ENCODE results near the gene BCDIN3D. TPM values are rescaled to one million over a fixed set of nuclear protein-coding genes. Genes with fewer than 3 reads are reported as not detected.

Gene BCDIN3D
- polyA plus RNA-seq, 1 donor, result 5.3 TPM

DNA sequence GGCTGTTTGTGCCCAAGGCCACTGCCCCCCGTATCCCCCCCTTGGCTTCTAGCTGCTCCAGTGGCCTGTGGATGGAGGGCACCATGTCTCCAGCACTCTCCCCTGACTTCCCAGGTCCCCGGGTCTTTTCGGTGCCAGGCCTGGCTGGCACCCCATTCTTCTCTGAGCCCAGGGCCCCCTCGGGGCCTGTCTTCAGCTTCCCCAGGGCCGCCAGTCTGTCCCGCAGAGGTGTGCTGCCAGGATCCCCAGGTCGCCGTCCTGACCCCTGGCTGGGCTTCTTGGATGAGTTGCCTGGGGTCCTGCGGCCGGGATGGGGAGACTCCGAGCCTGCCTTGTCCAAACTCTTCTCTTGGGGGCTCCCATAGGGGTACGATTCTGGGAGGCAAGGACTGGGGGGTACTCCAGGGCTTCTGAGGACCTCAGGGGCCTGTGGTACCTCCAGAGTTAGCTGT is 47.2 kb downstream of the BCDIN3D start:
- DNase-seq, result no peak

DNA sequence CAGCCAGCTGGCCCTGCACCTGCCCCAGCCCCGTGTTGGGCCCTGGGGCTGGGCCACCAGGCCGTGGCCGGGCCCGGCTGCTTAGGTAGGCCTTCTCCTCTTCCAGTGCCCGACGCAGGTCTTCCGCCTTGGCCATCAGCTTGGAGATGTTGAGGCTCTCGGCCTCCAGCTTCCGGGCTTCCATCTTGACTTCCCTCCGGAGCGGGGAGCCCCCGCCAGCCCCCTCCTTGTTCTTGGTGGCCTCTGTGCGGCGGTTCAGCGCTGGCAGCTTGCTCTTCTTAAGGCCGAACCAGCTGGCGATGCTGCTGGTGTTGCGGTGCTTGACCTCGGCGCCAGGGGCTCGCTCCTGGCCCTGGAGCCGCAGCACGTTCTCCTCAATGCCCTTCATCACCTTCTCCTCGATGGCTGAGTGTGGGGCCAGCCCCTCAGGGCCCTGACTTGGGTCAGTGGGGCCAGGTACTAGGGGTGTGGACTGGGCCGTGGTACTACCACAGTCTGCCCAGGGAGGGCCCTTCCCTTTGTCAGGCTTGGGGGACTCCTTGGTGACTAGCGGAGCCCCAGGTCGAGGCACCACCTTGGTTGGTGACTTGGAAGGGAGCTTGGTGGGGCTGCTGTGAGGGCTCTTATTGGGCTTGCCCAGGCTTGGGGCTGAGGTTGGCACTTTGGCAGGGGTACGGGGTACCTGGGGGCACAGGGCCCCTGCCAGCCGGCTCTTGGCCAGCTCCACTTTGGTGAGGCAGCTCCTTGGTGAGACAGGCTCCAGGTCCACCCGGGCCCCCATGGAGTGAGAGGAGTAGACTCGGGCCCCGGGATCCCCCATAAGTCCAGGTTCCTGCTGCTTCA is 47.9 kb downstream of the BCDIN3D start:
- DNase-seq, result no peak

DNA sequence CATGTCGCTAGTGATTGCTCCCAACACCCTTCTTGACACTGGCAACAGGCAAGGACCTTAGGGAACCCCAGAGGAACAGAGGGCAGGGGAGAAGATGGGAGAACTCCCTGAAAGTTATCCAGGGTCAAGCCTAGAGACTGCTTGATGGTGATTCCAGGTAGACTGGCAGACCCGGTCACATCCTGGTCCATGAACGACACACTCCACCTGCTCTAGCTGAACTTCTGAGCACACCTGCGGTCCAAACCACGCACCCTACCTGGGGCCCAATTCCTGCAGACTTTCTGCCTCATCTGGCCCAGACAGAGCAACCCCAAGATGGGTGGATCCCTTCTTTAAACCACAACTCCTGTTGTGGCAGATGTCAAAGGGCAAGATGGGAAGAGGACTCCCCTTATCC is 48.9 kb downstream of the BCDIN3D start:
- DNase-seq, result no peak

DNA sequence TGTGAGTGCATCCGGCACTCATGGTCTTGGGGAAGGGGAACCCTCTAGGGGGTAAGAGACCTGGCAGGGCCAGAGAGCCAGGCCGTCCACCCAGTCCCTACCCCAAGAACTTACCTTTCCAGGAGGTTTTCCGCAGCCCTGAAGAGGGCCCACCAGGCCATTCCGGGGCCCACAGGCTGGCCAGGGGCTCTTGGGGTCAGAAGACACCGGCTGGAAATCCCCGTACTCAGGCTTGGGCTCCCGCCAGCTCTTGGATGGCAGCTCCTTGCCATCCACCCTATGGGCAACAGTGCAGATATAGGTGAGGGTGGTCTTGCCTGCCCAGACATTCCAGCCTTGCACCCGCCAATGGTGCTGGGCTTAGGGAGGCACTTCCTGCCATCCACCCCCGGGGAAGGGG is 49.3 kb downstream of the BCDIN3D start:
- DNase-seq, result no peak

DNA sequence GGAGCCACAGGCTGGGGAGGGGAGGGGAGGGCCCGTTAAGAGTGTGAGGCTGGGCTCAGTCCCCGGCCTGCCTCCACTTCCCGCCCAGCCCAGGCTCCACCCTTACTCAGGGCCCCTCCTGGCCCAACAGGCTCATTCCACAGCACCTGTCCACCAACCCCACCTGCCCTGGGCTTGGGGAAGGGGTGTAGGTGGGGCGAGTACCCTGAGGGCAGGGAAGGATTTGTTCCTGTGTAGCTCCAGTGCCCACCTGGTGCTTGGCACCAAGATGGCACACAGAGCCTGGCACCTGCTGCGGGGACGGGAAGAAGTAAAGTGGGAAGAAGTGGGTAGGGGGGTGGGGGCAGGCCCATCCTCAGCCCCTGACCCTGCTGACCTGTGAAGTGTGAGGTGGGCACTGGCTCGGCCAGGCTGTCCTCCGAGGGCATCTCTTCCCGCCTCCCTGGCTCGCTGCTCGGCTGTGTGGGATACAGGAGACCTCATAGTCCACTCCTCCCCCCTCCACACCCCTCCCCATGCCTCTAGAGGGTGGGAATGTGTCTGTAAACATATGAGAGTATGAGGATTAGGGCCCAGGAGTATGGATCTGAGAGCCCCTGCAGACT is 49.8 kb downstream of the BCDIN3D start:
- DNase-seq, result no peak

DNA sequence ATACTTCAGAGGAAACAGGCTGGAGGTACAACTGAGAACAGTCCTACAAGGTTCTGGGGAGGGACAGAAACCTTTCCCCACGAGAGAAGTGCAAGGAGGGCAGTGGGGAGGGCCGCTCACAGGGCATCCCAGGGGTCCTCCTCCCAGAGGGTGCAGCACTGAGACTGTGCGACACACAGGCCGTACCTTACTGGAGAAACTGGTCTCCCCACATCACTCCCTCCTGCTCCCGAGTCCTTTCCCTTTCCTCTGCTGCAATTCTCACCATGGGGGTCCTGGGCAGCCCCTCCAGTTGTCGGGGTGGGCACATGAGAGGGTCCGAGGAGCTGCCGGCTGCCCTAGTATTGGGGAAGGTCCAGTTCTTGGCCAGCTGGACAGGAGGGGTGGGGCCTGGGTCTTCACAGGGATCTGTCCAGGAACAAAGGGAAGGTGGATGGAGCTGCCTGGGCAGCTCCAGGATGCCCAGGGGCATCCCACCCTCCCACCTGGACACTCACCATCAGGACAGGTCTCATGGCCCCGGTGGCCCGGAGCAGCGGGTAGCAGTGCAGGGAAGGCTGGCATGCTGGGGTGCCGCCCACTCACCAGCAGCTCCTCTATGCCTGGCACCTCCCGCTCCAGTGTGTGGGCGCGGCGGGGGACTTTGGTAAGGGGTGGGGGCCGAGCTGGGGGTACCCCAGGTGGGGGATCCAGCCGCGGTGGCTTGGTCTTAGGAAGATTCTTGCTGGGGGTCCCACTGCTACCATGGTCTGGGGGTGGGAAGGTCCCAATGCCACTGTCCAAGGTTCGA is 50.5 kb downstream of the BCDIN3D start:
- no peak for DNase-seq

DNA sequence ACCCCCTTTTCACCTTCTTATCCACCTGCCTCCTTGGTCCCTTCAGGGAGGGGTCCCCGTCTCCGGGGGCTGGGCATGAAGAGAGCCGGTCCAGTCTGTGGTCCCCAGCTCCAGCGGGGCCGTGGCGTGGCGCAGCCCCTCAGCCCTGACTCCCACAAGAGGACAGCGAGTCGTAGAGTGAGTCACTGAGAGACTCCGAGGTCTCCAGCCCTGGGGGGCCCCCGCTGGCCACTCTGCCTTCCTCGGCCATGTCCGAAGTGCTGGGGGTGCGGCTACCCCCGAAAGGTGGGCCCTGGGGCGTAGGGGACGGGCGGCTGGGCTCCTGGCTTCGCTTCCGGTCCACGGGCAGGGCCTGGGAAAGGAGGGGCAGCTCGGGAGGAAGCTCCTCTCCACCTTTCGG is 51.2 kb downstream of the BCDIN3D start:
- DNase-seq, result no peak

DNA sequence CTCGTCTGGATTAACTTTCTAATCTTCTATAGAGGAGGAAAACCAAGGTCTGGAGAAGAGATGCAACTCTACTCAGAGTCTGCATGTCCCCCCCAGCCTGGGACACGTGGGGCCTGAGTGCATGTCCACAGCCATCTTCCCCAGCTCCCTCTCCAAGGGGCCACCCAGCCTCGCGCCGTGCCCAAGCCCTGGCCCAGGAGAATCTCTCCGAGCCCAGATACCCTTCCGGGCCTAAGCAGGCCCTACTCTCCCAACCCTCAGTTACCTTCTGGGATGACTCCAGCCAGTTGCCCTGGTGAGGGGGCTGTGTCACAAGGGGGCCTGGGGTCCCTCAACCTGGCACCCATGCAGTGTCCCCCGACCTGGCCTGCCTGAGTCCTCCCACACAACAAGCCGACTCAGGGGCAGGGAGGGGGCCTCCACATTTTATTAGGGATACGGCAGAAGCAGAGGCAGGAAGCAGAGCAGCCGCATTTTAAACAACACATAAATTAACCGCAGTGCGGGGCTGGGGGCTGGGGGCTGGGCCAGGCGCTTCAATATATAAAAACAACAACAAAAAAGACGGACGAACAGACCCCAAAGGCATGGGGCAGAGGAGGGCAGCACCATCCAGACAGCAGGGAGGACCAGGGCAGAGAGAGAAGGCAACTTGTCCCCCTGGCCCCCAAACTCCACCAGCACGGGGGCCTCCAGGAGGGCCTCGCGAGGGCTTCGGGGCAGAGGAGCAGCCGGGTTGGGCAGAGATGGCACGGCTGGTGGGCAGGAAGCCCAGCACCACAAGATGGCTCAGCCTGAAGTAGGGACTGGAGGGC is 52.0 kb downstream of the BCDIN3D start:
- no peak for DNase-seq

DNA sequence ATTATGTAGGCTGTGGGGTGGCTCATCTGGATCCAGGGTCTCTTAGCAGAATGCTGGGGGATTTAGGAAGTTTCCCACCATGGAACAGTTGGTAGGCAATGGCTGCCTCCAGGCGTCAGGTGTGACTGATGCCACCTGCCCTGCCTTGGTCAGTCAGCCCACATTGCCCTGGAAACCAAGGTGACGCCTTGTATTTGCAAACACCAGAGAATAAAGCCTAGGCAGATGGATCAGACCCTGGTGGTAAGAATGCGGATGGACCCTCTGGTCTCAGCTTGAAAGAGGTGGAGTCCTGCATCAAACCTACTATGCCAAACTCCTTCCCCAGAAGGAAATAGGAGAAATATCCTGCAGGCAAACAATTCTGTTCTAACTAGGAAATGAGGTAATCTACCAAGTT is 52.9 kb downstream of the BCDIN3D start:
- DNase-seq, result no peak

DNA sequence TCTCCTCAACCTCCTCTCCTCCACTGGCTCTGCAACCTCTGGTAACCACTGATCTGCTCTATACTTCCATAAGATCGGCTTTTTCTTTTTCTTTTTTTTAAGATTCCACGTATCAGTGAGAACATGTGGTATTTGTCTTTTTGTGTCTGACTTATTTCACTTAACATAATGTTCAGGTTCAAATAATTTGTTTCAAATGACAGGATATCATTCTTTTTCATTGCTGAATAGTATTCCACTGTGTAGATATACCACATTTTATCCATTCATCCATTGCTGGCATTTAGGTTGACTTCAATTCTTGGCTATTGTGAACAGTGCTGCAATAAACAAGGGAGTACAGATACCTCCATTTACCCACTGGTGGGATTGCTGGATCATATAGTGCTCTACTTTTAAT is 55.2 kb downstream of the BCDIN3D start:
- no peak for DNase-seq

Other genes with a start within 250 kb of the BCDIN3D start
- gene FAM186B, start 237.5 kb downstream of the BCDIN3D start, polyA plus RNA-seq (ENCODE audit: insufficient read length), result 2.7 TPM
- gene PRPF40B, start 219.5 kb downstream of the BCDIN3D start, polyA plus RNA-seq (ENCODE audit: insufficient read length), result 18.1 TPM
- 26.2 TPM for gene FMNL3, start 135.7 kb downstream of the BCDIN3D start, polyA plus RNA-seq (ENCODE audit: insufficient read length)
- gene TMBIM6, start 101.5 kb downstream of the BCDIN3D start, polyA plus RNA-seq (ENCODE audit: insufficient read length), result 268 TPM
- gene NCKAP5L, start 14.7 kb downstream of the BCDIN3D start, polyA plus RNA-seq (ENCODE audit: insufficient read length), result 56.8 TPM
- 10.3 TPM for gene FAIM2, start 60.8 kb upstream of the BCDIN3D start, polyA plus RNA-seq (ENCODE audit: insufficient read length)
- not detected for gene AQP2, start 107.6 kb upstream of the BCDIN3D start, polyA plus RNA-seq (ENCODE audit: insufficient read length)
- 0.22 TPM for gene AQP5, start 118.8 kb upstream of the BCDIN3D start, polyA plus RNA-seq (ENCODE audit: insufficient read length)
- 0.09 TPM for gene AQP6, start 129.8 kb upstream of the BCDIN3D start, polyA plus RNA-seq (ENCODE audit: insufficient read length)
- 22.4 TPM for gene RACGAP1, start 182.4 kb upstream of the BCDIN3D start, polyA plus RNA-seq (ENCODE audit: insufficient read length)
- gene ASIC1, start 214.5 kb upstream of the BCDIN3D start, polyA plus RNA-seq (ENCODE audit: insufficient read length), result 9.5 TPM
- gene SMARCD1, start 242.2 kb upstream of the BCDIN3D start, polyA plus RNA-seq (ENCODE audit: insufficient read length), result 60.4 TPM

Measured in hindlimb muscle (tissue), 1 donor.